BLaER1 (cell line): Measurements from ENCODE around the gene ARMC6.

Experiments used
- H3K27ac ChIP-seq: shearing (Covaris generic); formaldehyde crosslinking; 2 replicates; pipeline ENCODE4 v1.8.1; 2022
- H3K27me3 ChIP-seq: shearing (Covaris generic); formaldehyde crosslinking; 2 replicates; pipeline ENCODE4 v1.8.1; 2022
- H3K36me3 ChIP-seq: shearing (Covaris generic); formaldehyde crosslinking; 2 replicates; pipeline ENCODE4 v1.8.1; 2022
- H3K4me1 ChIP-seq: shearing (Covaris generic); formaldehyde crosslinking; 2 replicates; pipeline ENCODE4 v1.8.1; 2022
- H3K4me2 ChIP-seq: shearing (Covaris generic); formaldehyde crosslinking; 2 replicates; pipeline ENCODE4 v1.8.1; 2022
- H3K4me3 ChIP-seq: shearing (Covaris generic); formaldehyde crosslinking; 2 replicates; pipeline ENCODE4 v1.8.1; 2022
- H3K9ac ChIP-seq: shearing (Covaris generic); formaldehyde crosslinking; 2 replicates; pipeline ENCODE4 v1.8.1; 2022
- H3K9me3 ChIP-seq: shearing (Covaris generic); formaldehyde crosslinking; 2 replicates; pipeline ENCODE4 v1.8.1; 2022
- H4K20me1 ChIP-seq: shearing (Covaris generic); formaldehyde crosslinking; 2 replicates; pipeline ENCODE4 v1.8.1; 2022
- Cebpa-rat ChIP-seq: shearing (Covaris generic); IDR thresholded peaks from 2 replicates; pipeline ENCODE4 v1.8.1; 2022

ARMC6 gene

GRCh38 chr19:19052921-19053320 is 19.5 kb downstream of the ARMC6 start:
- Histone ChIP-seq H3K4me2 (no peak overlapping the region), H3K9ac (no peak overlapping the region), H3K9me3 (no peaks in the 10 kb centered on the region), H3K27ac (no peak overlapping the region), H3K36me3 (peaks cover 99% of the 10 kb centered on the region), H3K4me3 (no peak overlapping the region), H4K20me1 (peaks cover 35% of the 10 kb centered on the region), H3K4me1 (no peaks in the 10 kb centered on the region), H3K27me3 (no peaks in the 10 kb centered on the region)
- no peak for TF ChIP-seq Cebpa-rat

- no peak overlapping the region for H3K4me3 ChIP-seq
- no peak for TF ChIP-seq Cebpa-rat
Observed at GRCh38 chr19:19053508-19054314, 20.3 kb downstream of the ARMC6 start.

GRCh38 chr19:19054315-19054938 is 21.0 kb downstream of the ARMC6 start:
- no peak for TF ChIP-seq Cebpa-rat
- Histone ChIP-seq H3K4me3 (no peak overlapping the region), H3K9me3 (no peaks in the 10 kb centered on the region), H3K4me2 (no peak overlapping the region), H3K27ac (no peak overlapping the region), H3K36me3 (peaks cover 100% of the 10 kb centered on the region), H3K4me1 (no peaks in the 10 kb centered on the region), H3K9ac (no peak overlapping the region), H3K27me3 (no peaks in the 10 kb centered on the region), H4K20me1 (peaks cover 35% of the 10 kb centered on the region)

More at GRCh38 chr19:19053508-19054314, 20.3 kb downstream of the ARMC6 start:
- Histone ChIP-seq H3K4me2 (no peak overlapping the region), H4K20me1 (peaks cover 35% of the 10 kb centered on the region), H3K36me3 (peaks cover 100% of the 10 kb centered on the region), H3K27me3 (no peaks in the 10 kb centered on the region), H3K9me3 (no peaks in the 10 kb centered on the region), H3K9ac (no peak overlapping the region), H3K4me1 (no peaks in the 10 kb centered on the region), H3K27ac (no peak overlapping the region)

- H3K27me3 ChIP-seq: no peaks in the 10 kb centered on the region
- H3K27ac ChIP-seq: no peak overlapping the region
- peaks cover 100% of the 10 kb centered on the region for H3K36me3 ChIP-seq
- peaks cover 35% of the 10 kb centered on the region for H4K20me1 ChIP-seq
- H3K4me1 ChIP-seq: 0 out of 2 replicates have a peak, but pooled peaks cover 2% of the 10 kb centered on the region
- no peaks in the 10 kb centered on the region for H3K9me3 ChIP-seq
- TF ChIP-seq Cebpa-rat: no peak
- no peak overlapping the region for H3K4me3 ChIP-seq
- H3K4me2 ChIP-seq: no peak overlapping the region
- no peak overlapping the region for H3K9ac ChIP-seq
Observed at GRCh38 chr19:19054939-19055440, 21.6 kb downstream of the ARMC6 start.

GRCh38 chr19:19055701-19056100 is 22.3 kb downstream of the ARMC6 start:
- H3K4me2 ChIP-seq: no peak overlapping the region
- no peak overlapping the region for H3K9ac ChIP-seq
- H3K4me3 ChIP-seq: no peak overlapping the region
- peaks cover 98% of the 10 kb centered on the region for H3K36me3 ChIP-seq
- H3K27me3 ChIP-seq: no peaks in the 10 kb centered on the region
- no peaks in the 10 kb centered on the region for H3K9me3 ChIP-seq
- 0 out of 2 replicates have a peak, but pooled peaks cover 6% of the 10 kb centered on the region for H3K4me1 ChIP-seq
- no peak overlapping the region for H3K27ac ChIP-seq
- H4K20me1 ChIP-seq: peaks cover 35% of the 10 kb centered on the region
- TF ChIP-seq Cebpa-rat: no peak

- Histone ChIP-seq H3K27ac (no peak overlapping the region), H3K4me1 (0 out of 2 replicates have a peak, but pooled peaks cover 6% of the 10 kb centered on the region), H3K4me2 (no peak overlapping the region), H3K27me3 (no peaks in the 10 kb centered on the region), H3K36me3 (peaks cover 98% of the 10 kb centered on the region), H3K4me3 (no peak overlapping the region), H4K20me1 (peaks cover 35% of the 10 kb centered on the region), H3K9me3 (no peaks in the 10 kb centered on the region), H3K9ac (no peak overlapping the region)
- TF ChIP-seq Cebpa-rat: no peak
Observed at GRCh38 chr19:19056636-19057275, 23.4 kb downstream of the ARMC6 start.

GRCh38 chr19:19057317-19057716 is 23.9 kb downstream of the ARMC6 start:
- H3K4me3 ChIP-seq: no peak overlapping the region
- H3K27me3 ChIP-seq: no peaks in the 10 kb centered on the region
- no peak for TF ChIP-seq Cebpa-rat
- no peaks in the 10 kb centered on the region for H3K9me3 ChIP-seq
- no peak overlapping the region for H3K4me2 ChIP-seq
- no peak overlapping the region for H3K9ac ChIP-seq
- peaks cover 98% of the 10 kb centered on the region for H3K36me3 ChIP-seq
- peaks cover 9% of the 10 kb centered on the region for H3K4me1 ChIP-seq
- H4K20me1 ChIP-seq: peaks cover 32% of the 10 kb centered on the region
- H3K27ac ChIP-seq: no peak overlapping the region

- Histone ChIP-seq H3K4me1 (peaks cover 13% of the 10 kb centered on the region), H3K9me3 (no peaks in the 10 kb centered on the region), H3K27ac (no peak overlapping the region), H3K36me3 (peaks cover 97% of the 10 kb centered on the region), H3K27me3 (no peaks in the 10 kb centered on the region), H3K4me2 (no peak overlapping the region), H3K4me3 (no peak overlapping the region), H3K9ac (no peak overlapping the region), H4K20me1 (peaks cover 28% of the 10 kb centered on the region)
- TF ChIP-seq Cebpa-rat: no peak
Observed at GRCh38 chr19:19057720-19058119, 24.3 kb downstream of the ARMC6 start.

GRCh38 chr19:19059018-19059836 is 25.8 kb downstream of the ARMC6 start:
- Histone ChIP-seq H3K9ac (no peak overlapping the region), H3K4me1 (peaks cover 19% of the 10 kb centered on the region)
- no peak for TF ChIP-seq Cebpa-rat

More at GRCh38 chr19:19059018-19059836, 25.8 kb downstream of the ARMC6 start:
- H4K20me1 ChIP-seq: peaks cover 13% of the 10 kb centered on the region; the same call in 1 of the 2 replicates
- no peak overlapping the region for H3K4me2 ChIP-seq
- peaks cover 82% of the 10 kb centered on the region for H3K36me3 ChIP-seq
- H3K4me3 ChIP-seq: no peak overlapping the region
- no peaks in the 10 kb centered on the region for H3K27me3 ChIP-seq
- no peaks in the 10 kb centered on the region for H3K9me3 ChIP-seq
- no peak overlapping the region for H3K27ac ChIP-seq
